ENCODE results near the gene PGM5.

- no peak for TF ChIP-seq POLR2AphosphoS5 (IDR thresholded peaks at IDR 0.05; ENCODE audit: low read depth, low read length)
- no peak for TF ChIP-seq TAF1 (IDR thresholded peaks at IDR 0.05; ENCODE audit: borderline replicate concordance, insufficient read depth, low read length)
- TF ChIP-seq REST (IDR thresholded peaks at IDR 0.05; ENCODE audit: insufficient read depth in 1 of 2, low read depth in 2 of 2, low read length in 2 of 2), result no peak
- no peak for TF ChIP-seq SIN3A (IDR thresholded peaks at IDR 0.05; ENCODE audit: borderline replicate concordance, insufficient read depth, low read length)
- TF ChIP-seq FOXP2 (optimal IDR thresholded peaks at IDR 0.05; ENCODE audit: borderline replicate concordance, extremely low read depth, extremely low read length, insufficient read depth), result no peak
Measured at GRCh38 chr9:68502279-68502678, 145.9 kb downstream of the PGM5 start.

All from PFSK-1 (cell line).